ENCODE data around the gene UGT3A2.

Gene UGT3A2

GRCh38 chr5:36079200-36079781 is 12.6 kb upstream of the UGT3A2 start:
- Histone ChIP-seq H3K79me2 (ENCODE audit: insufficient read depth, low read length) (no peaks in the 10 kb centered on the region), H2AFZ (ENCODE audit: low read depth, low read length) (peak overlapping the region; percentile 60), H3K36me3 (ENCODE audit: insufficient read depth, low read length) (no peaks in the 10 kb centered on the region), H3K9ac (ENCODE audit: low read depth, low read length) (no peak overlapping the region), H3K27me3 (ENCODE audit: insufficient read depth, low read length, poor library complexity) (no peaks in the 10 kb centered on the region), H4K20me1 (ENCODE audit: insufficient read depth, low read length) (no peaks in the 10 kb centered on the region), H3K27ac (ENCODE audit: low read length) (no peak overlapping the region), H3K4me1 (ENCODE audit: insufficient read depth, low read length) (peaks cover 2% of the 10 kb centered on the region; the same call in 1 of the 2 replicates), H3K4me2 (ENCODE audit: insufficient read depth, low read length) (no peak overlapping the region), H3K9me3 (ENCODE audit: insufficient read depth, low read length, severe bottlenecking) (no peaks in the 10 kb centered on the region), H3K4me3 (ENCODE audit: low read depth in 1 of 2, low read length in 2 of 2) (no peak overlapping the region)
- TF ChIP-seq CTCF (IDR thresholded peaks at IDR 0.05; ENCODE audit: borderline replicate concordance, extremely low read depth, low read length, poor library complexity, severe bottlenecking), result peak; percentile 86
- no peak for TF ChIP-seq EZH2 (IDR thresholded peaks at IDR 0.05; ENCODE audit: borderline replicate concordance, low read depth, low read length, severe bottlenecking)
- peak; percentile 99 for ATAC-seq (ENCODE audit: insufficient read depth, low read depth)
- peak; percentile 60 for DNase-seq

- Histone ChIP-seq H3K27ac (ENCODE audit: low read length) (no peak overlapping the region), H3K4me1 (ENCODE audit: insufficient read depth, low read length) (peaks cover 10% of the 10 kb centered on the region), H3K4me3 (ENCODE audit: low read depth in 1 of 2, low read length in 2 of 2) (no peak overlapping the region), H2AFZ (ENCODE audit: low read depth, low read length) (no peak overlapping the region), H3K36me3 (ENCODE audit: insufficient read depth, low read length) (no peaks in the 10 kb centered on the region), H3K79me2 (ENCODE audit: insufficient read depth, low read length) (no peaks in the 10 kb centered on the region), H3K27me3 (ENCODE audit: insufficient read depth, low read length, poor library complexity) (no peaks in the 10 kb centered on the region), H3K9ac (ENCODE audit: low read depth, low read length) (no peak overlapping the region), H3K4me2 (ENCODE audit: insufficient read depth, low read length) (no peak overlapping the region), H3K9me3 (ENCODE audit: insufficient read depth, low read length, severe bottlenecking) (no peaks in the 10 kb centered on the region), H4K20me1 (ENCODE audit: insufficient read depth, low read length) (no peaks in the 10 kb centered on the region)
- DNase-seq (no peak), ATAC-seq (ENCODE audit: insufficient read depth, low read depth) (no peak)
- TF ChIP-seq CTCF (IDR thresholded peaks at IDR 0.05; ENCODE audit: borderline replicate concordance, extremely low read depth, low read length, poor library complexity, severe bottlenecking), result no peak
- no peak for TF ChIP-seq EZH2 (IDR thresholded peaks at IDR 0.05; ENCODE audit: borderline replicate concordance, low read depth, low read length, severe bottlenecking)
Measured at GRCh38 chr5:36078430-36078829, 11.7 kb upstream of the UGT3A2 start.

- Histone ChIP-seq H3K36me3 (ENCODE audit: insufficient read depth, low read length) (no peaks in the 10 kb centered on the region), H3K4me1 (ENCODE audit: insufficient read depth, low read length) (peaks cover 25% of the 10 kb centered on the region), H3K4me3 (ENCODE audit: low read depth in 1 of 2, low read length in 2 of 2) (no peak overlapping the region), H3K79me2 (ENCODE audit: insufficient read depth, low read length) (no peaks in the 10 kb centered on the region), H3K27ac (ENCODE audit: low read length) (peak overlapping the region; percentile 44), H3K9me3 (ENCODE audit: insufficient read depth, low read length, severe bottlenecking) (no peaks in the 10 kb centered on the region), H3K4me2 (ENCODE audit: insufficient read depth, low read length) (no peak overlapping the region; the same call in 1 of the 2 replicates), H2AFZ (ENCODE audit: low read depth, low read length) (peak overlapping the region; percentile 38), H3K9ac (ENCODE audit: low read depth, low read length) (no peak overlapping the region), H3K27me3 (ENCODE audit: insufficient read depth, low read length, poor library complexity) (no peaks in the 10 kb centered on the region), H4K20me1 (ENCODE audit: insufficient read depth, low read length) (no peaks in the 10 kb centered on the region)
- TF ChIP-seq CTCF (IDR thresholded peaks at IDR 0.05; ENCODE audit: borderline replicate concordance, extremely low read depth, low read length, poor library complexity, severe bottlenecking), result peak; percentile 81
- TF ChIP-seq EZH2 (IDR thresholded peaks at IDR 0.05; ENCODE audit: borderline replicate concordance, low read depth, low read length, severe bottlenecking), result no peak
- DNase-seq (peak; percentile 67), ATAC-seq (ENCODE audit: insufficient read depth, low read depth) (peak; percentile 94)
Measured at GRCh38 chr5:36073595-36074216, 7.0 kb upstream of the UGT3A2 start.
